WTC11 (cell line): ENCODE measurements around the gene ELMO1. TPM values are rescaled to one million over a fixed set of nuclear protein-coding genes. Genes with fewer than 3 reads are reported as not detected.
A peak's percentile ranks its signal among the peaks of the same experiment; 100 is the strongest.

Source experiments
- ATAC-seq: fragments of 200-7000 bp; cut with Tn5 transposase; 2 replicates; pipeline ENCODE4 v1.10.0; 2021; ENCODE audit warnings: mild to moderate bottlenecking, moderate library complexity
- CTCF ChIA-PET: fragments of 300-600 bp; sonication (Branson Sonifier 250); formaldehyde crosslinking; loops from one replicate; lab custom pipeline; 2021; ENCODE audit warnings: antibody characterized with exemption; lab: Charles Lee
- POLR2A ChIA-PET: fragments of 350-600 bp; sonication (Branson Sonifier 250); formaldehyde crosslinking; loops from one replicate; lab custom pipeline; 2021; ENCODE audit warnings: antibody characterized with exemption; lab: Charles Lee
- DNase-seq: peaks from one replicate; pipeline ENCODE4 v3.0.0; 2021; ENCODE audit warnings: low spot score
- H3K27ac Mint-ChIP-seq: 2 replicates; pipeline ENCODE4 v1.8.0; 2021; ENCODE audit warnings: mixed read lengths
- H3K27me3 Mint-ChIP-seq: 2 replicates; pipeline ENCODE4 v1.8.0; 2021; ENCODE audit warnings: low read depth, mild to moderate bottlenecking, moderate library complexity, mixed read lengths
- H3K36me3 Mint-ChIP-seq: 2 replicates; pipeline ENCODE4 v1.8.0; 2021; ENCODE audit warnings: mixed read lengths
- H3K4me1 Mint-ChIP-seq: 2 replicates; pipeline ENCODE4 v1.8.0; 2022; ENCODE audit warnings: mixed read lengths
- H3K4me3 Mint-ChIP-seq: 2 replicates; pipeline ENCODE4 v1.8.0; 2021; ENCODE audit warnings: mild to moderate bottlenecking, moderate library complexity, mixed read lengths
- H3K9me3 Mint-ChIP-seq: 2 replicates; pipeline ENCODE4 v1.8.0; 2021; ENCODE audit warnings: mixed read lengths
- AR ChIP-seq: fragments of 250-450 bp; sonication (Bioruptor Pico); IDR thresholded peaks from 2 replicates; pipeline ENCODE4 v1.9.0; 2021; ENCODE audit warnings: mild to moderate bottlenecking
- ATF2 ChIP-seq: sonication (generic); formaldehyde crosslinking; IDR thresholded peaks from 2 replicates; pipeline ENCODE4 v1.8.1; 2022; ENCODE audit warnings: low read depth, missing genetic modification reagents, borderline replicate concordance
- ATF6 ChIP-seq: sonication (generic); formaldehyde crosslinking; IDR thresholded peaks from 2 replicates; pipeline ENCODE4 v1.8.1; 2023; ENCODE audit warnings: mild to moderate bottlenecking, missing genetic modification reagents
- EMX1 ChIP-seq: fragments of 250-450 bp; sonication (Bioruptor Pico); IDR thresholded peaks from 2 replicates; pipeline ENCODE4 v1.8.0; 2021; ENCODE audit warnings: mild to moderate bottlenecking
- ERG ChIP-seq: fragments of 250-450 bp; sonication (Bioruptor Pico); IDR thresholded peaks from 2 replicates; pipeline ENCODE4 v1.8.0; 2021; ENCODE audit warnings: mild to moderate bottlenecking
- FOXP1 ChIP-seq: sonication (generic); formaldehyde crosslinking; IDR thresholded peaks from 2 replicates; pipeline ENCODE4 v1.8.0; 2022; ENCODE audit warnings: missing genetic modification reagents, mild to moderate bottlenecking, moderate library complexity, borderline replicate concordance
- GABPB1 ChIP-seq: sonication (generic); formaldehyde crosslinking; IDR thresholded peaks from 2 replicates; pipeline ENCODE4 v1.8.1; 2023; ENCODE audit warnings: mild to moderate bottlenecking, missing genetic modification reagents
- IRF1 ChIP-seq: sonication (generic); formaldehyde crosslinking; IDR thresholded peaks from 2 replicates; pipeline ENCODE4 v1.8.0; 2023; ENCODE audit warnings: missing genetic modification reagents
- MLX ChIP-seq: sonication (generic); formaldehyde crosslinking; IDR thresholded peaks from 2 replicates; pipeline ENCODE4 v1.8.1; 2023; ENCODE audit warnings: mild to moderate bottlenecking, missing genetic modification reagents, moderate library complexity
- NR2C2 ChIP-seq: sonication (generic); formaldehyde crosslinking; IDR thresholded peaks from 2 replicates; pipeline ENCODE4 v1.8.0; 2022; ENCODE audit warnings: mild to moderate bottlenecking, missing genetic modification reagents
- NR3C1 ChIP-seq: sonication (generic); formaldehyde crosslinking; conservative IDR thresholded peaks from 2 replicates; pipeline ENCODE4 v1.8.1; 2023; ENCODE audit warnings: low read depth, mild to moderate bottlenecking, missing genetic modification reagents
- PRDM15 ChIP-seq: sonication (generic); formaldehyde crosslinking; IDR thresholded peaks from 2 replicates; pipeline ENCODE4 v1.8.0; 2022; ENCODE audit warnings: missing genetic modification reagents
- SOX15 ChIP-seq: fragments of 250-450 bp; sonication (Bioruptor Pico); IDR thresholded peaks from 2 replicates; pipeline ENCODE4 v1.9.0; 2021; ENCODE audit warnings: mild to moderate bottlenecking
- SP1 ChIP-seq: sonication (generic); formaldehyde crosslinking; conservative IDR thresholded peaks from 2 replicates; pipeline ENCODE4 v1.8.1; 2022; ENCODE audit warnings: missing genetic modification reagents
- TEAD4 ChIP-seq: sonication (generic); formaldehyde crosslinking; IDR thresholded peaks from 2 replicates; pipeline ENCODE4 v1.8.0; 2022; ENCODE audit warnings: mild to moderate bottlenecking, missing genetic modification reagents
- ZMAT4 ChIP-seq: fragments of 250-450 bp; sonication (Bioruptor Pico); IDR thresholded peaks from 2 replicates; pipeline ENCODE4 v1.9.0; 2021; ENCODE audit warnings: mild to moderate bottlenecking
- ZNF138 ChIP-seq: sonication (generic); formaldehyde crosslinking; conservative IDR thresholded peaks from 2 replicates; pipeline ENCODE4 v1.8.1; 2022; ENCODE audit warnings: mild to moderate bottlenecking, moderate library complexity, missing genetic modification reagents
- ZNF263 ChIP-seq: sonication (generic); formaldehyde crosslinking; IDR thresholded peaks from 2 replicates; pipeline ENCODE4 v1.8.1; 2022; ENCODE audit warnings: low read depth, mild to moderate bottlenecking, moderate library complexity, missing genetic modification reagents
- total RNA-seq: library from RNA; stranded (reverse); gene quantifications from 3 replicates; pipeline ENCODE4 v1.2.3, GENCODE V29; 2021

ELMO1 gene
- total RNA-seq, 1 experiment from 2014 or later, result 19.4 TPM

GRCh38 chr7:37032258-37032601 is 416.4 kb downstream of the ELMO1 start:
- Mint-ChIP-seq H3K27me3 (no peaks in the 10 kb centered on the region), H3K27ac (no peak overlapping the region; the same call in 1 of the 2 replicates), H3K4me3 (no peak overlapping the region), H3K36me3 (no peaks in the 10 kb centered on the region), H3K9me3 (no peaks in the 10 kb centered on the region), H3K4me1 (peaks cover 27% of the 10 kb centered on the region)
- TF ChIP-seq ZNF138, result no peak
- POLR2A ChIA-PET, result no interaction called here
- ATAC-seq (peak; percentile 13; the same call in 1 of the 2 replicates), DNase-seq (no peak)
- CTCF ChIA-PET, result no interaction called here

GRCh38 chr7:37031571-37032257 is 416.9 kb downstream of the ELMO1 start:
- POLR2A ChIA-PET, result no interaction called here
- Mint-ChIP-seq H3K4me3 (no peak overlapping the region), H3K27ac (peak overlapping the region; percentile 55), H3K4me1 (peaks cover 29% of the 10 kb centered on the region), H3K36me3 (no peaks in the 10 kb centered on the region), H3K9me3 (no peaks in the 10 kb centered on the region), H3K27me3 (no peaks in the 10 kb centered on the region)
- ATAC-seq (peak; percentile 93), DNase-seq (no peak)
- CTCF ChIA-PET, result no interaction called here
- peak; percentile 16; the same call in 1 of the 2 replicates for TF ChIP-seq GABPB1
- TF ChIP-seq TEAD4, result no peak

- peaks cover 14% of the 10 kb centered on the region for H3K9me3 Mint-ChIP-seq
- CTCF ChIA-PET, result interaction anchor here (1.0 kb wide), 1 partner anchor 153 kb away, joined by 3 read pairs; no protein-coding TSS in a partner anchor
- no peak for TF ChIP-seq EMX1 (CRISPR knock-in tag)
- no peak for TF ChIP-seq FOXP1
- TF ChIP-seq IRF1 (CRISPR knock-in tag), result no peak
- TF ChIP-seq TEAD4, result no peak
- no peak for TF ChIP-seq ATF2
- no peak for TF ChIP-seq ZNF263 (CRISPR knock-in tag)
- TF ChIP-seq NR2C2 (CRISPR knock-in tag), result no peak
- no peak for TF ChIP-seq SOX15
- no peak for TF ChIP-seq ERG (CRISPR knock-in tag)
- no peak for TF ChIP-seq AR
- no peak for TF ChIP-seq PRDM15 (CRISPR knock-in tag)
- no peak for TF ChIP-seq NR3C1 (CRISPR knock-in tag)
- TF ChIP-seq ATF6 (CRISPR knock-in tag), result no peak
- TF ChIP-seq MLX (CRISPR knock-in tag), result no peak
- no peak for TF ChIP-seq ZMAT4 (CRISPR knock-in tag)
- TF ChIP-seq SP1 (CRISPR knock-in tag), result no peak
Observed at GRCh38 chr7:37028909-37029440, 419.7 kb downstream of the ELMO1 start.

More at GRCh38 chr7:37028909-37029440, 419.7 kb downstream of the ELMO1 start:
- Mint-ChIP-seq H3K36me3 (peaks cover 6% of the 10 kb centered on the region; the same call in 1 of the 2 replicates), H3K27ac (no peak overlapping the region), H3K4me3 (no peak overlapping the region), H3K4me1 (peaks cover 35% of the 10 kb centered on the region), H3K27me3 (no peaks in the 10 kb centered on the region)
- DNase-seq (no peak), ATAC-seq (no peak)
- POLR2A ChIA-PET, result no interaction called here
